Neural progenitor cell (in vitro differentiated cells): ENCODE results near the gene DNMT1. TPM values are rescaled to one million over a fixed set of nuclear protein-coding genes. Genes with fewer than 3 reads are reported as not detected.

ENCODE experiments used
- DNase-seq: peaks from one replicate; pipeline ENCODE4 v3.0.0-alpha.2; 2016; ENCODE audit warnings: low spot score
- H2AFZ ChIP-seq: fragments of 200-600 bp; sonication (generic); replicated peaks from 2 replicates; pipeline ENCODE4 v1.6.1; 2016; ENCODE audit warnings: antibody characterized with exemption
- H3F3A ChIP-seq: fragments of 200-600 bp; sonication (generic); 2 replicates; pipeline ENCODE4 v1.6.1; 2016; ENCODE audit warnings: antibody characterized with exemption, low read depth
- H3K27ac ChIP-seq: fragments of 200-600 bp; sonication (generic); 2 replicates; pipeline ENCODE4 v1.5.1; 2016; ENCODE audit warnings: mild to moderate bottlenecking
- H3K27me3 ChIP-seq: fragments of 200-600 bp; sonication (generic); 2 replicates; pipeline ENCODE4 v1.6.1; 2016; ENCODE audit warnings: mild to moderate bottlenecking, moderate library complexity
- H3K36me3 ChIP-seq: fragments of 200-600 bp; sonication (generic); 2 replicates; pipeline ENCODE4 v1.5.1; 2016
- H3K4me1 ChIP-seq: fragments of 200-600 bp; sonication (generic); 2 replicates; pipeline ENCODE4 v1.6.1; 2016; ENCODE audit warnings: mixed run types
- H3K4me2 ChIP-seq: fragments of 200-600 bp; sonication (generic); 2 replicates; pipeline ENCODE4 v1.6.1; 2016
- H3K4me3 ChIP-seq: fragments of 200-600 bp; sonication (generic); 2 replicates; pipeline ENCODE4 v1.5.1; 2016
- H3K79me2 ChIP-seq: fragments of 200-600 bp; sonication (generic); 2 replicates; pipeline ENCODE4 v1.6.1; 2016; ENCODE audit warnings: low read depth
- H3K9ac ChIP-seq: fragments of 200-600 bp; sonication (generic); 2 replicates; pipeline ENCODE4 v1.6.1; 2016
- H3K9me3 ChIP-seq: fragments of 200-600 bp; sonication (generic); 2 replicates; pipeline ENCODE4 v1.5.1; 2016; ENCODE audit warnings: low read depth
- H4K20me1 ChIP-seq: fragments of 200-600 bp; sonication (generic); 2 replicates; pipeline ENCODE4 v1.6.1; 2016; ENCODE audit warnings: low read depth
- H3K27ac Mint-ChIP-seq: 3 replicates; pipeline ENCODE4 v1.8.0; 2021; ENCODE audit warnings: mixed read lengths
- H3K27me3 Mint-ChIP-seq: 2 replicates; pipeline ENCODE4 v1.8.0; 2022; ENCODE audit warnings: low read depth, mild to moderate bottlenecking, inconsistent platforms, moderate library complexity, mixed read lengths; ENCODE audit not compliant: insufficient read depth
- H3K36me3 Mint-ChIP-seq: 3 replicates; pipeline ENCODE4 v1.8.0; 2021; ENCODE audit warnings: mixed read lengths
- H3K4me1 Mint-ChIP-seq: 3 replicates; pipeline ENCODE4 v1.8.0; 2021; ENCODE audit warnings: mixed read lengths
- H3K4me3 Mint-ChIP-seq: 3 replicates; pipeline ENCODE4 v1.8.0; 2021; ENCODE audit warnings: mild to moderate bottlenecking, moderate library complexity, mixed read lengths
- H3K9me3 Mint-ChIP-seq: 3 replicates; pipeline ENCODE4 v1.8.0; 2020; ENCODE audit warnings: mixed read lengths
- CTCF ChIP-seq: fragments of 200-600 bp; sonication (generic); IDR thresholded peaks from 2 replicates; pipeline ENCODE4 v1.5.1; 2017; ENCODE audit warnings: antibody characterized with exemption, mild to moderate bottlenecking
- EZH2 ChIP-seq: fragments of 200-600 bp; sonication (generic); IDR thresholded peaks from 2 replicates; pipeline ENCODE4 v1.6.1; 2017; ENCODE audit warnings: antibody characterized with exemption, mild to moderate bottlenecking, moderate library complexity
- EZH2phosphoT487 ChIP-seq: fragments of 200-600 bp; sonication (generic); IDR thresholded peaks from 2 replicates; pipeline ENCODE4 v1.6.1; 2017; ENCODE audit warnings: antibody characterized with exemption
- total RNA-seq: library from RNA; depleted of rRNA; stranded (reverse); fragments of >200 nt; gene quantifications from 2 replicates; pipeline ENCODE4 v1.2.3, GENCODE V29; 2015; ENCODE audit warnings: low replicate concordance

The DNMT1 gene
- total RNA-seq, 1 donor from 2014 or later = 203 TPM

- Histone ChIP-seq H3K79me2 (no peaks in the 10 kb centered on the region), H3K4me1 (peaks cover 6% of the 10 kb centered on the region), H3K36me3 (no peaks in the 10 kb centered on the region), H3K9me3 (no peaks in the 10 kb centered on the region), H3K4me2 (peak overlapping the region; percentile 93), H4K20me1 (no peaks in the 10 kb centered on the region), H3F3A (no peaks in the 10 kb centered on the region), H3K27me3 (peaks cover 57% of the 10 kb centered on the region), H3K27ac (no peak overlapping the region), H2AFZ (peak overlapping the region; percentile 95), H3K4me3 (peak overlapping the region; percentile 72), H3K9ac (no peak overlapping the region)
- Mint-ChIP-seq H3K4me3 (peak overlapping the region; percentile 52), H3K4me1 (no peaks in the 10 kb centered on the region), H3K9me3 (peaks cover 4% of the 10 kb centered on the region), H3K27ac (no peak overlapping the region), H3K27me3 (peaks cover 31% of the 10 kb centered on the region), H3K36me3 (no peaks in the 10 kb centered on the region)
- DNase-seq = peak; percentile 33
- TF ChIP-seq EZH2 (peak; percentile 57), EZH2phosphoT487 (no peak), CTCF (no peak)
Measured at GRCh38 chr19:10086591-10087192, 108.1 kb downstream of the DNMT1 start.

- no peaks in the 10 kb centered on the region for H3K4me1 Mint-ChIP-seq
- H2AFZ ChIP-seq = peak within 1 kb of the TSS; percentile 95
- no peaks in the 10 kb centered on the region for H3K9me3 ChIP-seq
- no peak within 1 kb of the TSS for H3K9ac ChIP-seq
- peak within 1 kb of the TSS; percentile 86 for H3K4me3 Mint-ChIP-seq
- peaks cover 4% of the 10 kb centered on the region for H3K9me3 Mint-ChIP-seq
- H3K27ac ChIP-seq = no peak within 1 kb of the TSS
- H3K36me3 Mint-ChIP-seq = no peaks in the 10 kb centered on the region
- no peaks in the 10 kb centered on the region for H3K79me2 ChIP-seq
- peaks cover 57% of the 10 kb centered on the region for H3K27me3 ChIP-seq
- peak within 1 kb of the TSS; percentile 72 for H3K4me3 ChIP-seq
- H3K27me3 Mint-ChIP-seq = peaks cover 31% of the 10 kb centered on the region
- no peaks in the 10 kb centered on the region for H3K36me3 ChIP-seq
- peak within 1 kb of the TSS; percentile 93 for H3K4me2 ChIP-seq
- peaks cover 6% of the 10 kb centered on the region for H3K4me1 ChIP-seq
- H4K20me1 ChIP-seq = no peaks in the 10 kb centered on the region
- peak; percentile 77 for DNase-seq
- TF ChIP-seq CTCF (no peak), EZH2phosphoT487 (no peak), EZH2 (peak; percentile 67)
- H3F3A ChIP-seq = no peaks in the 10 kb centered on the region
- no peak within 1 kb of the TSS for H3K27ac Mint-ChIP-seq
Measured at GRCh38 chr19:10085641-10086590, 108.8 kb downstream of the DNMT1 start, which contains the start of gene SHFL. SHFL (plus strand) TSS chr19:10086317; CDS start chr19:10086428, 111 bp downstream.

GRCh38 chr19:10084803-10085202, 110.0 kb downstream of the DNMT1 start:
- Histone ChIP-seq H3K4me2 (no peak overlapping the region), H3K4me1 (peaks cover 6% of the 10 kb centered on the region), H3K9me3 (no peaks in the 10 kb centered on the region), H3K79me2 (no peaks in the 10 kb centered on the region), H3K9ac (no peak overlapping the region), H3F3A (no peaks in the 10 kb centered on the region), H3K27me3 (peaks cover 57% of the 10 kb centered on the region), H2AFZ (no peak overlapping the region), H3K4me3 (no peak overlapping the region), H4K20me1 (no peaks in the 10 kb centered on the region), H3K36me3 (no peaks in the 10 kb centered on the region), H3K27ac (no peak overlapping the region)
- no peak overlapping the region for H3K27ac Mint-ChIP-seq
- H3K9me3 Mint-ChIP-seq = peaks cover 2% of the 10 kb centered on the region
- no peaks in the 10 kb centered on the region for H3K36me3 Mint-ChIP-seq
- H3K4me3 Mint-ChIP-seq = peak overlapping the region; percentile 86
- peaks cover 31% of the 10 kb centered on the region for H3K27me3 Mint-ChIP-seq
- H3K4me1 Mint-ChIP-seq = no peaks in the 10 kb centered on the region
- TF ChIP-seq EZH2 (no peak), CTCF (no peak), EZH2phosphoT487 (no peak)
- DNase-seq = no peak
